KG1 (cell line): Measurements from ENCODE around the gene STK39.
"Not testable (repeated sequence)": the region's sequence is repeated elsewhere in the genome, so short reads cannot be mapped to it uniquely, and the experiment has no call there.

ENCODE experiments used
- DNase-seq: peaks from one replicate; lab custom pipeline; 2025; lab: John Stamatoyannopoulos, UW

The STK39 gene

GRCh38 chr2:168047091-168047690, 200.2 kb downstream of the STK39 start:
- no peak for DNase-seq

- DNase-seq: no peak
Observed at GRCh38 chr2:168044579-168044978, 202.8 kb downstream of the STK39 start.

- DNase-seq: no peak
Observed at GRCh38 chr2:168044176-168044575, 203.2 kb downstream of the STK39 start.

- DNase-seq: not testable (repeated sequence)
Observed at GRCh38 chr2:168042127-168042824, 205.1 kb downstream of the STK39 start.

GRCh38 chr2:168039881-168040280, 207.5 kb downstream of the STK39 start:
- no peak for DNase-seq

- no peak for DNase-seq
Observed at GRCh38 chr2:168037778-168038177, 209.6 kb downstream of the STK39 start.

GRCh38 chr2:168035458-168035857, 211.9 kb downstream of the STK39 start:
- DNase-seq: no peak

- no peak for DNase-seq
Observed at GRCh38 chr2:168034616-168035015, 212.8 kb downstream of the STK39 start.

- DNase-seq: no peak
Observed at GRCh38 chr2:168033966-168034365, 213.4 kb downstream of the STK39 start.

- DNase-seq: no peak
Observed at GRCh38 chr2:168032091-168032490, 215.3 kb downstream of the STK39 start.

GRCh38 chr2:168030862-168031624, 216.4 kb downstream of the STK39 start:
- no peak for DNase-seq

- DNase-seq: no peak
Observed at GRCh38 chr2:168029071-168029470, 218.3 kb downstream of the STK39 start.

- DNase-seq: no peak
Observed at GRCh38 chr2:168028362-168028761, 219.0 kb downstream of the STK39 start.

GRCh38 chr2:168025487-168026202, 221.8 kb downstream of the STK39 start:
- no peak for DNase-seq

GRCh38 chr2:168024459-168024858, 222.9 kb downstream of the STK39 start:
- no peak for DNase-seq

GRCh38 chr2:168021800-168022587, 225.4 kb downstream of the STK39 start:
- DNase-seq: no peak

- no peak for DNase-seq
Observed at GRCh38 chr2:168015274-168015953, 232.0 kb downstream of the STK39 start.

GRCh38 chr2:168009900-168010299, 237.5 kb downstream of the STK39 start:
- DNase-seq: no peak

GRCh38 chr2:168008646-168009195, 238.7 kb downstream of the STK39 start:
- no peak for DNase-seq

- no peak for DNase-seq
Observed at GRCh38 chr2:168006498-168006897, 240.9 kb downstream of the STK39 start.

- no peak for DNase-seq
Observed at GRCh38 chr2:168005586-168005985, 241.8 kb downstream of the STK39 start.
